GM19455 (cell line): ENCODE data around the gene SLC38A11.
"Not testable (repeated sequence)": the region's sequence is repeated elsewhere in the genome, so short reads cannot be mapped to it uniquely, and the experiment has no call there.

Experiments
- ATAC-seq: cut with Tn5 transposase; IDR thresholded peaks from one replicate; pipeline ENCODE4 v1.9.1; 2021; ENCODE audit not compliant: unreplicated experiment

Gene SLC38A11

DNA sequence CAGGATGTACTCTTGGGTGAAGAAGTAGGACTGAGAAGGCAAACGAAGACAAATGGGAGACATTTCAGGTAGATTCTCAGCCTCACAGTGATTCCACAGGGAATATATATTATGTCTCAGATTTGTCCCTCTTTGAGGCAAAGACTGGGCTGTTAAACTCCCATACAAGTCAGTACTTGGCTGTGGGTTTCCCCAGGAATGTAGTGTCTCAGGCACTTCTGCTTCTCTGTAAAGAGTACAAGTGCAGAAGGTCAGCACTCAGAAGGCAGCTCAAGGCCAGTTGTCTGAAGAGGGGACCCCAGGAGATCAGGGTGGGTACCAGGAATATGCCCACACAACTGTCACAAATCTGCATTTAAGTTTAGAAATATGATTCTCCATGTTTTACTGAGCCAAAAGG, 73.8 kb downstream of the SLC38A11 start:
- ATAC-seq: no peak

DNA sequence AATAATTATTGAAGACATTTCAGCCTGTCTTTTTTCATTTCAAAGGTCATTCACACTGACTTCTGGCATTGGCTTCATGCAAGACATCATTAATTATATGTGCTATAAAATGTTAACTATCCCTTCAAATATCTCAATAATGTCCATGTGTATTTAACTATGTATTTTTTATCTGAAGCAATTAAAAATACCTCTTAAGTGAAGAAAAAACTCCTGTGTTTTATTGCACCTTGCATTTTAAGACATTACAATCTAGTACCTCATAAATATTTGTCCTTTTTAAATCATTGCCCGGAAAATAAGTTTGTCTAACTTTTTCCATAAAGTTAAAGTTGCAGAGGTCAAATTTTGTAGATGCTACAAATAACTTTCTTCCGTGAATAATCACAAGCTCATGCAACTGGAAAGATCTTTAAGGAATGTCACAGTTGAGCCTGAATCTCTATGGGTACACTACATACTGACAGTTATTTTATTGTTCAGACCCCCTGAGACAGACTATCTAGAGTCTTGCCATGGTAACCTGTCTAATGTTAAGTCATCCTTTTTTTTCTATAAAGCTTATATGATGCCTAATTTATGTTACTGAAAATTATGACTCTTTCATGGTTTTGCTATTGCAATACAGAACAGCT, 75.3 kb downstream of the SLC38A11 start:
- ATAC-seq: no peak

DNA sequence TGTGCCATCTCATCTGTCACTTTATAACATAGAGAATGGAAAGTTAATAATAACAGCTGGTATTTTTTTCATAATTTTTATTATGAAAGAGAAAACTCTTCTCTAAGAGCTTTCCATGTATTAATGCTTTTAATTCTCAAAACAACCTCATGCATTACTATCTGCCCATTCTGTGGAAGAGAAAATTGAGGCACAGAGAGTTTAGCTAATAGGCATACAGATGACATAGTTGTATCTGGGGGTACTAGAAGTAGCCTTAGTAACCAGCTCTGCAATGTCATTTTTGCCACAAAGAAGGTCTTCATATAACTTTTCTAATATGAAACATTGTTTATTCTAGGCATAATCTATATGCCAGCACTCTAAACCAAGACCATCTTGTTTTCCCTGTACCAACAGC, 77.4 kb downstream of the SLC38A11 start:
- ATAC-seq: no peak

DNA sequence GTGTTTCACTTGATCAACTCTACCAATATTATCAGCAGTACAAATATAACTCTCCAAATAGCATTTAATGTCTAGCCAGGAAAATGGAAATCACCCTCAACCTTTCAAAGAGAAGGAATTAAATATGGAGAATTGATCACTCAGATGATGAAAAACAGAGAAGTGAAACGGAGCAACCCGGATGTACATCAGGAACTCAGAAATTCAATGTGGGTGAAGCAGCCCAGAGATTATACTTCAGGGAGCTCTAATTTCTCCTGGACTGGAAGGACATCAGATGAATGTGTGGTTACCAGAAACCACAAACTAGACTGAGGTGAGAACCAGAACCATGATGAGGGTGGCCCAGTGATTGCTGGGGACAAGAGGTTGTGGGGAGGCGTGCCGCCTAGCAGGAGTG, 78.2 kb downstream of the SLC38A11 start:
- ATAC-seq: no peak

DNA sequence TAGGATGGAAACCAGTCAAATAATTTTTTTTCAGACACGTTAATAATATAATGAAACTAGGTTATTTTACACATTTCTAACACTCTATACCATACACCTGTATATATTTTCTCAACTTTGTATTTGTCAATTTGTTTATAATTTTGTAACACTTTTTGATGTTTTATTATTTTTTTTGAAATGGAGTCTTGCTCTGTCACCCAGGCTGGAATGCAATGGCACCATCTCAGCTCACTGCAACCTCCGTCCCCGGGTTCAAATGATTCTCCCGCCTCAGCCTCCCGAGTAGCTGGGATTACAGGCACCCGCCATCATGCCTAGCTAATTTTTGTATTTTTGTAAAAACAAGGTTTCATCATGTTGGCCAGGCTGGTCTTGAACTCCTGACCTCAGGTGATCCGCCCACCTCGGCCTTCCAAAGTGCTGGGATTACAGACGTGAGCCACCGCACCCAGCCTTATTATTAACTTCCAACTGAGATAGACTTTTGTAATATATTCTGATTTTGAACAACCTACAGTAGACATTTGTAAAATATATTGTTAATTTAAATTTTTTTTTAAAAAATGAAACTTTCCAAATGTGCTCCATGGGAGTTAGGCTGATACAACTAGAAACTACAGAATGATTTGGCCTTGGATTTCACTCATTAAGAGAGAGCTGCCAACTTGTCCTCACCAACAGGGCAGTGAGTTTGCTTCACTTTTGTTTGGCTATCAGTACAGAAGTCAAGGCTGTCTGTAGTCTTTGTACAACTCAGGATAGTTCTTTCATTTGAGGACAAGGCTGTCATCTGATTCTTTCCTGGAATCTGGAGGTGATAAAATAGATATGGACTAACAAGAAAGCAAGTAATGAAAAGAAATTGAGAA, 79.8 kb downstream of the SLC38A11 start:
- ATAC-seq: no peak

DNA sequence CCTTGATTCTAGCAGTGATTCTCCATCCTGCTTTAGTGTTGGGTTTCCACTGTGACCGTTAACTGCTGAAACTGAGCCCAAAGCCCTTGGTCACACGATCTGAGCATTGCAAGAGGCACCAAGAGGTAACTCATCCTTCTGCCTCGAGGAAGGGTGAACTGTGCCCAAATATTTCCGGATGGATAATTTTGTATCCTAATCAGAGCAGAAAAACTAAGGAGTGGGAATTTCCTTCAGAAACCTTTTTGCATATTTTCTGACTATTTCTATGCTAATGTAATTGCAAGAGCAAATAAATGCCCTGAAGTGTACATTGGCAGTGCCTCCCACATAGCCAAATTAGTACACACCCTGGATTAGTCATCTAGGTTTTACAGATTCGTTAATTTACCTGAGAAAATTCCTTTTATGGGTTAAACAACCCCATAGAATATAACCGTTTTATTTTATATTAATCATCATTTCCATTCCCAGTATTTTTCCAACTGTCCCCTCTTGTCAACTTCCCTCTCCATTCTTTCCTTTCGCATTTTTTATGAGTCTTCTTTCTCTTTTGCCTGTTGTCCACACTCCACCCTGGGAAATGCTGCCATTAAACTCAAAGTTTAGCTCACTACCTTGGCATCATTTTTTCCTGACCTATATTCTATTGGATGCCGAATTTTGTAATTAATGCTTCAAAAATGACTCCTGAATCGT, 82.0 kb downstream of the SLC38A11 start:
- ATAC-seq: no peak

DNA sequence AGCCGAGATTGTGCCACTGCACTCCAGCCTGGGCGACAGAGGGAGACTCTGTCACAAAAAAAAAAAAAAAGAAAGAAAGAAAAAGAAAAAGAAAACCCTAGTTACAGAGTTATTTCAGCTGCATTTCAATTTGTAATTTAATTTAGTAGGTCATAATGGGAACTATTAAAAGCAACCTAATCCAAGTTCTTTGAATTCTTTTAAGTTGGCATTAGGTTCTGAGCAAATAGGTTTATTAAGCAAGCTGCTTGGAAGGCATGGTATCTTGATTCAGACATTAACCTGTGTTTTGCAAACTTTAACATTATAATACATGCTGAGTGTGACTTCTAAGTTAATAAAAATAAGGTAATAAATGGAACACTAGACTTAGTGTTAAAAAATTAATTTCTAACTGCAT, 83.9 kb downstream of the SLC38A11 start:
- no peak for ATAC-seq

DNA sequence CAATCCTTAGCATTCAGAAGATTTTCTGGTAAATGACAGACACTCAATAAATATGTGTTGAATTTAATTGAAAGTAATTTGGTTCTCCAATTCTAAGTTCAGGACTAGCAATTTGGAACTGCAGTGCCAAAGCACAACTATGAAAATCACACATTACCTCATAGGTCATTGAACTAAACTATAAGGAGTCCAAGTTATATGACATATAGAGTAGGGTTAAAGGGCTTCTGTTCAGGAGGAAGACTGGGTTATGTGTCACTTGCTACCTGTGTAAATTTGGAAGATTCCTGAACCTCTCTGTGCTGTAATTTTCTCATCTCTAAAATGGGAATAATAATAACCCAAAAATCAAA, 85.9 kb downstream of the SLC38A11 start:
- no peak for ATAC-seq

DNA sequence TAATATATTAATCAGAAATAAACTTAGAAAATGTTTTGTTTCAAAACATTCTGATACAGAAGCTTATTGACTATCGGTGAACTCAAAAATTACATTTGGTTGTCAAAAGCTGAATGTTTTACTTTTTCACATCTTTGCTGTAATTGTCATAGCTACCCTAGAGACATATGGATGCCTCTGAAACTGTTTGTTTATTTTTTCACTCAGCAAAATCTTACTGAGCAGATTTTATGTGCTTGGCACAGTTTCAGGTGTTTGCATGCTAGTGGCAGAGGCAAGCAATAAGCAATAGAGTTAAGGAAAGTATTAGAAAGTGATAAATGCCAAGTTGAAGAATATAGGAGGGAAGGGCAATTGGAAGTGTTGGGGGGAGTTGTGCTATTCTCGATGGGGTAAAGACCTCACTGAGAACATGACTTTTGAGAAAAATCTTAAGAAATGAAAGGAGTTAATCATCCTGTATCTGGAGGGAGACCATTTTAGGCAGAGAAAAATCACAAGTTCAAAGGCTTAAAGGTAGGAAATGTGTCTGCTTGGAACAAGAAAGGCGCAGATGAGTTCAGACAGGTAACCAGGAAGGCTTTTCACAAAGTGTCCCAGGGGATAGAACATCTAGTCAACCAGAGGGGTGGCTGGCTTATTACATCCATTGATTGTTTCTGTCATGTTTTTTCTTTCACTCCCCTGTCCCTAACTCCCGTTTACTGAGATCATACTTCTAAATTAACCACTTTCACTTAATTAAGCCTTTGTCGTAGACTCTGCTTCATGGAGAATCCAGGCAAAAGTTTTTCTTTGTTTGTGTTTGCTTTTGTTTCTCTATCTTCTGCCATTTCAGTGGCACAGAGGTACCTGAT, 86.5 kb downstream of the SLC38A11 start:
- ATAC-seq: no peak

DNA sequence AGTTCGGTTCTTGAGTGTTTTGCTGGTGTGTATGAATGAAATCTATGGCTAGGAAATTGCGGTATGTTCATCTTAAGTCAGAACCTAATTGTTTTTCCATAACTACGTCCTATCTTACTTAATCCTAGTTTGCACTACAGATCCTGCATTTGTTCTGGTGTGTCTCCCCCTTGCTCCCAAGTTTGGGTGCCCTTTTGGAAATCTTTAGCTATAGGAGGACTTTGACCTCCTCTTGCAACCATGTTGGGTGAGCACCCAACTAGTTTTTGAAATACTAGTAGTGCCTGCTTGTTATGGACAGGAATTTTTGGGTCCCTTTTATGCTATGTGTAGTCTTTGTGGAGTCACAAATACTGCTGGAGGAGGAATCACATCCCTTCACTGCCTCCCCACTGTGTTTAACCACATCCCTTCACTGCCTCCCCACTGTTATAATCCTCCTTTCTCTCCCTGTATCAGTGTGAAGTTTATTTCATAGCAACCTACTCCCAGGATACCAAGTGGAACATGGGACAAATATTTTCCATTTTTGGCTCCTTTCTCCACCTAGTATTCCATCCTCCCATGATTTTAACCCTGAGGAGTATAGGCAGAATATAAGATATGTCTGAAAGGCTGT, 87.4 kb downstream of the SLC38A11 start:
- no peak for ATAC-seq

DNA sequence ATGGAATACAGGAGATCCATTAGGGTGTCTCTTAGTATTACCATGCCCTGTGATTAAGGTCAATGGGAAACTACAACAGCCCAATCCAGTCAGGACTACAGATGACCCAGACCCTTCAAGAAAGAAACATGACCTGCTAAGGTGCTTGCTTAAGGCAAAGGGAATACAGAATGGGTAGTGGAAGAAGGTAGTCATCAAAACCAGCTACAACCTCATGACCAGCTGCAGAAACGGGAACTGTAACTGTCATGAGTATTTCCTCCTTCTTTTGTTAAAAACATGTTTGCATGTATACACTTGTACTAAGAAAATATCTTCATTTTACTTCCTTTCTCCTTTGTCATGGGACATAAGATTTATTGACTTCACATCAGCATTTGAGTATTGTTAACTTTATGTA, 88.9 kb downstream of the SLC38A11 start:
- ATAC-seq: not testable (repeated sequence)

DNA sequence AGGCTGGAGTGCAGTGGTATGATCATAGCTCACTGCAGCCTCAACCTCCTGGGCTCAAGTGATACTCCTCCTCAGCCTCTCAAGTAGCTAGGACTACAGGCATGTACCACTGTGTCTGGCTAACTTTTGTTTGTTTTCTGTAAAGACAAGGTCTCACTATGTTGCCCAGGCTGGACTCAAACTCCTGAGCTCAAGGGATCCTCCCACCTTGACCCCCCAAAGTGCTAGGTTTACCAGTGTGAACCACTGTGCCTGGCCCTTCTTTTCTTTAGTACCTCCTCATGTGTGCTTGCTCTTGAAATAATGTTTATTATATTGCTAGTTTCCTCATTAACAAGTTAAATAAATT, 94.7 kb downstream of the SLC38A11 start:
- ATAC-seq: no peak

DNA sequence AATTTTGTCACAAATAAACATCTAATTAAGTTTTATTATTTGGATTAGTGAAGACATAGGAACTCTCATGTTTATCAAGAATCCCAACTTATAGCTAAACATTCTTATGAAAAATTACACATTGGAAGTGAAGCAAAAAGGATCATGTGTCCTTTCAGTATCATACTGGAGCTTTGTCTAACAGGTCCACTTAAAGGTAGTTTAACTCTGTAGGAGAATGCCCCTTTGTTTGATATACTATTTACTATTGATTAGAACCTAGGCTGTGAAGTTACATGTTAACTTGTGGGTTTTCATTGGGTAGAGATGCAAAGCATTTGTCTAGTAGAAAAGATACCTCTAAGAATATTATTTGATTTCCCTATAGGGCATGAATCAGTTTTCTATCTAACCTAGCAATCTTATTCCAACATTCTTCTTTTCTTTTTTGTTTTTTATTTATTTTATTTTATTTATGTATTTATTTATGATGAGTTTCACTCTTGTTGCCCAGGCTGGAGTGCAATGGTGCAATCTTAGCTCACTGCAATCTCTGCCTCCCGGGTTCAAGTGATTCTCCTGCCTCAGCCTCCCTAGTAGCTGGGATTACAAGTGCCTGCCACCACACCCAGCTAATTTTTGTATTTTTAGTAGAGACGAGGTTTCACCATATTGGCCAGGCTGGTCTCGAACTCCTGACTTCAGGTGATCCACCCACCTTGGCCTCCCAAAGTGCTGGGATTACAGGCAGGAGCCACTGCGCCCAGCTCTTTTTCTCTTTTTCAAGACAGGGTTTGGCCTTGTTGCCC, 95.2 kb downstream of the SLC38A11 start:
- not testable (repeated sequence) for ATAC-seq

DNA sequence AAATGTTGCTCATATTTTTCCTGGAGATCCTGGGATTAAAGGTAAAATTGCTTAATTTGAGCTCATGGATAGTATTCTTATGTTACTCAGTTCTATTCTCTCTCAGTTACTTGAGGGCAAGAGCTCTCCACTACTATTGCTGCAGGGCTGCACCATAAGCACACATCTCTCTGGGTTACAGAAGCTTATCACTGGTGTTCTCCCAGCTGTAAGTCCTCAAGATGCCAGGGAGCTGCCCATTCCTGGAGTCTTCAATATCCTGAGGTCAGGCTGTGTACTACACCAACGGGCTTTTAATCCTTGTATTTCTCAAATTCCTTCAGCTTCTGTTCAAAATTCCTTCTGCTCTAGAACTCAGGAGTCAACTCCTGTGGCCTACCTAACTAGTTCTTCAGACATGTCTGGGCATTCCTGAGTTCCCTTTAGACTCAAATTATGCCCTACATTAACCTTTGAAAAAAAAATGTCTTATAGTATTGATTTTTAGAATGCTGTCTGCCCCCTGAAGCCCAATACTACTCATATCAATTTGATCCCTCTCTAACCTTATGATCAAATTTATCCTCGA, 96.0 kb downstream of the SLC38A11 start:
- no peak for ATAC-seq

DNA sequence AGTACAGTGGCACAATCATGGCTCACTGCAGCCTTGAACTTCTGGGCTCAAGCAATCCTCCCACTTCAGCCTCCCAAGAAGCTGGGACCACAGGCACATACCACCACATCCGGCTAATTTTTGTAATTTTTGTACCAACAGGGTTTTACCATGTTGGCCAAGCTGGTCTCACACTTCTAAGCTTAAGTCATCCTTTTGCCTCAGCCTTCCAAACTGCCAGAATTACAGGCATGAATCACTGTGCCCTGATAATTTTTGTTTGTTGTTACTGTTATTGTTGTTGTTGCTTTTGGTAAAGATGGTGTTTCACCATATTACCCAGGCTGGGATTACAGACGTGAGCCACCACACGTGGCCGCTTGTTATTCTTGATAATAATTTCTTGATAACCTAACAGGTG, 103.2 kb downstream of the SLC38A11 start:
- no peak for ATAC-seq

DNA sequence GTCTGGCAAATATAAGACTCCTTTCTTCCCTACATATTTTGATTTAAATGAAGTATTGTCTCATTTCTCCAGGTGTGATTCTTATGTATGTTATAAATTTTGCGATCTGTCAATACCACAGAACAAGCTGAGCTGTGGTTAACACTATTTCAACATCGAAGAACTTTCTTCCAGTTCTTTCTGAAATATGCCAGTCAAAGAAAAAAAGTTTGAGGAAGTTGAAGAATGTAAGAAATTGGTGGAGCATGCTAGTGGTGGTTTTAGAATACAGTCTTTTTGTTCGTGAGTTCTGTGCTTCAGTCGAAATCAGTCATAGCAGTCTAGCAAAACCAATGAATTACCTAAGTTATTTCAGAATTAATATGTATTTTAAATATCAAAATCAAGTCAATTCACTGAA, 105.1 kb downstream of the SLC38A11 start:
- no peak for ATAC-seq

DNA sequence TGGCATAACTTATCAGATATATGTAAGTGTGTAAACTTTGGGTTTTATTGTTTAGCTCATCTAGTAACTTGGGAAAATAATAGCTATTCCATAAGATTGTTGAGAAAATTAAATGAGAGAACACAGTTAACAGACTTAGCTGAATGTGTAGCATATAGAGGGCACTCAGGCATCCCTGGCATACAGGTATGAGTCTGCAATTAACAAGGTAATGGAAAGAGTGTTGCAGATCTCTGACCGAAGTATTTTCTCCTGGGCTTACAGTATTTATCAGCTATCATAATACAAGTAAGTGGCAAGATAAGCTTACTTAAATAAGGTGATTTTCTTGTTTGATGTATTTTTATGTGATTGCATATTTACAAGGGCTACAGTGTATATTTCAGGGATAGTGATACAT, 105.8 kb downstream of the SLC38A11 start:
- no peak for ATAC-seq

DNA sequence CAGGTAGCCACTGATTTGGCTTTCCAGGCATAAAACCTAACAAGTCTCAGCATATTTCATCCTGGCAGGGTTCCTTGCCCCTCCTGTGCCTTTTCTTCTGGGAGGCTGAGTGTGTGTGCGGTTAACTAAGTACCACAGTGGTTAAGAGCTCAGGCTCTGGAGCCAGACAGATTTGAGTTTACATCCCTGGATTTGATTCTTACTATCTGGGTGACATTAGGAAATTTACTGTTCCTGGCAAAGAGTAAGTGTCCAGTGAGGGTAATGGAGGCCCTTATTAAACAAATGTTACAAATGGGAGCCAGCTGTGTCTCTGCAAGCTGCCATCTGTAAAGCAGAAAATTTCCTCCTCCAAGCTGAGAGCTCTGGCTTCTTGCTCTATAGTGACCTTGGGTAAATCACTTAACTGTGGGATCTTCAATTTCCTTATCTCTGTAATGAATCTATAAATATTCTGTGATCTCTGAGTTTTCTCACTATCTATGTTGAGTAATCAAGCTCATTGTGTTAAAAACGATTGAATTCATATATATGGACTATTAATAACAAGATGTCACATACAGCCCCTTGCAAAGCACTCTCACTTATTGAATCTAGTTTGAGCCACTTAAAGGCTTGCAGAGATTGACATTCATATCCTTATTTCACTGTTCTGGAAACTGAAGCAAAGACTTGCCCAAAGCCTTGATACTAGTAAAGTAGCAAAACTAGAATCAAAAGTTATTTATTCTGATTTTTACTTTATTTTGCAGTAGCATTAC, 107.2 kb downstream of the SLC38A11 start:
- no peak for ATAC-seq

DNA sequence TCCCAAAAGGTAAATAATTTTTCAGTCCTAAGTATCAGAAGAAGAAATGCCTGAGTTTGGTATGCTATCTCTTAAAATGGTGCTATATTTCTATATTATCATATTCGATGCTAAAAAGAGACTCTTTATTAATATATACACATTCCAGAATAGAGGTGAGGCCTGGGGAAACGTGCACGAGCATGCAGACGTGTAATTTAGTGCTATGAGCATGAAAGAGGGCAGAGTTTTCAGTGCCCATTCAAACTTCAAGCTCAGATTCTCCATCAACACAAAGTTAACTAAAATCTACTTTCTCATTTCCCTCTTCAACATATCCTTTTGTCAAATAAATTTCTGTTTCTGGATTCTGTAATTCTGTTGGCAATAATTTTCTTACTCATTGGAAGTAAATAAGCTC, 108.0 kb downstream of the SLC38A11 start:
- no peak for ATAC-seq
